Activated CD8-positive, alpha-beta memory T cell treated with anti-CD3 and anti-CD28 coated beads for 24 hours (primary cell): ENCODE results near the gene ADAMTS14.

ENCODE experiments used
- DNase-seq: peaks from one replicate; pipeline ENCODE4 v3.0.0-alpha.2; 2020

Gene ADAMTS14

GRCh38 chr10:70733051-70733450, 60.7 kb downstream of the ADAMTS14 start:
- DNase-seq, result no peak

GRCh38 chr10:70735161-70735560, 62.9 kb downstream of the ADAMTS14 start:
- no peak for DNase-seq

GRCh38 chr10:70736525-70736924, 64.2 kb downstream of the ADAMTS14 start:
- DNase-seq, result no peak

- no peak for DNase-seq
These were observed 64.9 kb downstream of the ADAMTS14 start for GRCh38 chr10:70737250-70737649.

GRCh38 chr10:70738006-70738760, 65.9 kb downstream of the ADAMTS14 start:
- no peak for DNase-seq

- DNase-seq, result no peak
These were observed 66.4 kb downstream of the ADAMTS14 start for GRCh38 chr10:70738761-70739121.

- DNase-seq, result no peak
These were observed 68.3 kb downstream of the ADAMTS14 start for GRCh38 chr10:70740406-70741288.

- no peak for DNase-seq
These were observed 70.5 kb downstream of the ADAMTS14 start for GRCh38 chr10:70742537-70743429.

- DNase-seq, result no peak
These were observed 71.1 kb downstream of the ADAMTS14 start for GRCh38 chr10:70743430-70743788.

- no peak for DNase-seq
These were observed 71.6 kb downstream of the ADAMTS14 start for GRCh38 chr10:70743879-70744278.

- DNase-seq, result no peak
These were observed 72.4 kb downstream of the ADAMTS14 start for GRCh38 chr10:70744617-70745143.

- no peak for DNase-seq
These were observed 73.2 kb downstream of the ADAMTS14 start for GRCh38 chr10:70745555-70745954.

- DNase-seq, result no peak
These were observed 75.1 kb downstream of the ADAMTS14 start for GRCh38 chr10:70747192-70747965.

- DNase-seq, result no peak
These were observed 76.0 kb downstream of the ADAMTS14 start for GRCh38 chr10:70748305-70748704.

- no peak for DNase-seq
These were observed 76.7 kb downstream of the ADAMTS14 start for GRCh38 chr10:70748801-70749573.

- no peak for DNase-seq
These were observed 77.5 kb downstream of the ADAMTS14 start for GRCh38 chr10:70749756-70750155.

GRCh38 chr10:70750156-70750703, 77.9 kb downstream of the ADAMTS14 start:
- no peak for DNase-seq

GRCh38 chr10:70751356-70751755, 79.0 kb downstream of the ADAMTS14 start:
- no peak for DNase-seq

GRCh38 chr10:70751991-70752390, 79.7 kb downstream of the ADAMTS14 start:
- DNase-seq, result no peak

GRCh38 chr10:70752571-70752970, 80.3 kb downstream of the ADAMTS14 start:
- no peak for DNase-seq
